Activated effector memory CD4-positive, alpha-beta T cell treated with Interleukin-2 at 50 U/mL for 16 hours (primary cell): ENCODE measurements around the gene CDK4.

ENCODE experiments used
- DNase-seq: peaks from one replicate; pipeline ENCODE4 v3.0.0-alpha.2; 2020

CDK4 gene

DNA sequence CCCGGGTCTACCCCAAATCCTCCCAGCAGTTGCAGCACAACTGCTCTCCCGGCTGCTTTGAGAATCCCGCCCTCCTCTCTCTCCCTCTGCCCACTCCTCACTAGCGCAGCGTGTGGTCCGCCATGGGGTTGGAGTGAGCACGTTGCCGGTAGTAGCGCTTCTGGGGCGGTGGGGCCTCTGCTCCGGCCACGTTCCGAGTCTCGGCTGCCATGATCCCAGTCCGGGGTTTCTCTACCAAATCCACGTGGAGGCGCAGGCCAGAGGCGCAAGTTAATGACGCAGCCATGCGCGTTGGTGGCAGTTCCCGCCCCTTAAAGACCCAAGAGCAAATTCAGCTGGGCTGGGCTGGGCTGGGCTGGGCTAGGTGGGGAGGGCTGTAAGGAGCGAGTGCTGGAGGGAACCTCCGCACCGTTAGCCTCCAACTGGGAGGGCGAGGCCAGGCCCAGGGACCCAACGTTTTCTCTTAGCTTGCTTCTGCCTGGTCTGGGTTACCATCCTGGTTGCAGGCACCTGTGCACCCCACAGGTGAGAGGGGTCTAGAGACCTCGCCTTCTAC is 19.8 kb upstream of the CDK4 start, which contains the start of gene METTL1:
Gene METTL1 (minus strand): TSS at position 233 of the 556 bp plus-strand sequence. CDS start 22 bp downstream, at position 211.
- DNase-seq = peak; percentile 84

DNA sequence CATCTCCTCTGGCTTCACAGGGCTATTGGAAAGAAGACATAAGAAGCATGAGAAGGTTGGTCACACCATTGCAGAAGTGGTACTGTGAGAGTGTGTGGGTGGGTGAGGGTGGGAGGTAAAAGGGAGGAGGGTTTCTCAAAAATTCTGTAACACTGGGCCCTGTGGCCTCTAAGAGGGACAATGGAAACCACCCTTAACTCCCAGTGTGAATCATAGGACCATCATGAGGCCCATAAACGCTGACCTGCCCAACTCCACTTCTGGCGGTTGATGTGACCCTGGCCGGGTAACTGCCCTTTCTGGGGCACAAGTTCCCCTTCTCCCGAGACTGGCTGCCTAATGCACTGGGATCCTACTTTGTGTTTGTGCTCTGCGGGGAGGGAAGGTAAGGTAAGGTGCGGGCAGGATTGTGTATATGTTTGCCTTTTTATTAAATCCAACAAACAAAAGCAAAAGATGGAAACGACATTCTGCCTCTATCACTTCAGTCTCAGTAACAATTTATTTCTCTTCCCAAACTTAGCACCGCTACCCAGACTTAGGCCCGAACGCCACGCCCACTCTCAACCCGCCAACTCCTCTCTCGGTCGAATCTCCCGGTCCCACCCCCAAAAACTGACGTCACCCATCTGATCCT is 19.2 kb upstream of the CDK4 start:
- peak; percentile 69 for DNase-seq

DNA sequence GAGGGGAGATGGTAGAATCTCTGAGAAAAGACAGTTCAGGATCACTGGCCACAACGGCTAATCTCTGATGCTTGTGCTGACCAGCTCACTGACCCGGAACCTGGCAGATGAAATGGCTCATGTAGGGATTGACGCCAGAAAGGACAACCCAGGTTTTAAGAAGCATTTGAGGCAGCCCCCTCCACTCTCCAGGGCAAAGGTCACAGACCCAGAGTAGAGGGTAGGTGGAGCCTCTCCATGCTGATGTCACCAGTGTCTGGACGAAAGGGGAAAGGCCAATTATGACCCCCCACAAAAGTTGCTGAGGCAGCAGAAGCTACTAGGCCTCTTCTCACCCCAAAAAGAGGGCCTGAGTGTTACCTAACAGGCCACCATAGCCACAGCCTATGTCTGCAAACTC is 18.6 kb upstream of the CDK4 start:
- no peak for DNase-seq

DNA sequence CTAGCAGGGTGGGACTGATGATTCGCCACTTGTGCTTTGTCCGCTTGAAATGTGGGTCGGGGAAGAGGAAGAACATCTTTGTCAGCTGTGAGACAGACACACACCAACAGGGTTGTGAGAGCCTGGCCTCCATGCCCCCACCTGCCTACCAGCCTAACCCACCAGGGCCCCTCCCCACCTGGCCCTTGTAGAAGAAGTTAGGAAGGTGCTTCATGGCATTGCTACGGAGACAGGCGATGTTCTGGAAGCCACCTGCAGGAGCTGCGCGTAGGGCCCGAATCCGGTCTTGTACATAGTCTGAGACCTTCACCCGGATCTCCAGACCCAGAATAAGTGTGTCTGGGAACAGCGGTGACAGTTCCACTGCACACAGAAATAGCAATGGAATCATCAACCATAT is 17.5 kb upstream of the CDK4 start:
- DNase-seq = no peak

DNA sequence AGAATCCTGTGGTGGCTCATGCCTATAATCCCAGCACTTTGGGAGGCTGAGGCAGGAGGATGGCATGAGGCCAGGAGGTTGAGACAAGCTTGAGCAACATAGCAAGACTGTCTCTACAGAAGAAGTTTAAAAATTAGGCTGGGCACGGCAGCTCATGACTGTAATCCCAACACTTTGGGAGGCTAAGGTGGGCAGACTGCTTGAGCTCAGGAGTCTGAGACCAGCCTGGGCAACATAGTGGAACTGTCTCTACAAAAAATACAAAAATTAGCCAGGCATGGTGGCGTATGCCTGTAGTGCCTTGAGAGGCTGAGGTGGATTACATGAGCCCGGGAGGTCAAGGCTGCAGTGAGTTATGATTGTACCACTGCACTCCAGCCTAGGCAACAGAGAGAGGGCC is 15.8 kb upstream of the CDK4 start:
- DNase-seq = no peak

DNA sequence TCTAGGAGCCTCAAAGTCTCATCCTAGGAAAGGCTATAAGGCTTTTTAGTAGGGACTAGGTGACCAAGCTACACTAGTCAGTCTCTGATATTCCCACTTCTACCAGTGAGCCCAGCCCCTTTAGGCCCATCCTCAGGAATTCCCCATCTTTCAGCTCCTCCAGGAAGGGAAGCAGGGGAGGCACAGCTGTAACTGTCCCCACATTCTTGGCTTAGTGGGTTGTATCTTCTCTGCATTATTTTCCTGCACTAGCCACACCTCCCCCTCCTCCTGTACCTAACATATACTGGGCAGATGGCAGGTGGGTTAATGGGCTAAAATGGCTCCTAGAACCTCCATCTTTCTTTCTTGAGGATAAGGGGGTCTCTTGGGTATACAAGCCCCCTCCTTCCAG is 15.2 kb upstream of the CDK4 start:
- no peak for DNase-seq

DNA sequence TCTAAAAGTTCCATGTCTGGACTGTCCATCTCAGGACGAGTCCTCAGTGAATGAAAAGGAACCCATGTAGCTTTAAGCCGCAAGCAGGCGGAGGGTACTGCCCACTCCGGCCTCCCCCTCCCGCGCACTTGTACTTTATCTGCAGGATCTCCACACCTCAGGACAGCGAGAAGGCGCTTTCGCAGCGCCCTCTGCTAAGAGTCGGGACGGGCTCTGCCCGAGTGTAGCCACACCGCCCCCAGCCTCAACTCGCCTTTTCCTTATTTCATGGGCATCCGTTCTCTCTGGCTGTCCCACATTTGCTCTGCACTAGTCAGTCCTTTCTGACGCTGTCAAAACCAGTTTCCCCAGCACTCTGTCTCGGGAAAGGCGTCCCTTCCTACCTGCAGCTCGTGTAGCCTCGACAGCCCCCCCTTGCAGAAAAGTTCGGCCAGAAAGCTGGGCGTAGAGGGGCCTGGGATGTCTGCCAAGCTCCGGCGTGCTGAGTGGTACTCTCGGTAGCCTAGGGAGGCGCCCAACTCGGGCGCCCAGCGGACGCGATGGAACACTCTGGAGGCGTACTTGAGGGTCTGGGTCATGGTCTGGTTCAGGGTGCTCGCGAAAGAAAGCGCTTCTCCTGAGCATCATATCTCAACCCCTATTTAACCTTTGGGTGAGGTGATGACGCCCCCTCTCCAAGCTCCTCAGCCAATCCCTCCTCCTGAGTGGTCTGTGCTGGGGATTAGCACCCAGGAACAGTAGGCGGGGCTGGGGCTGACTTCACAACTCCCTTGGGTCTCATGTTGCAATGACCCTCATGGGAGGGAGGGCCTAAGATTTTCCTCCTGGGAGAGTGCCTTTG is 14.6 kb upstream of the CDK4 start, which contains the start of gene CYP27B1:
Gene CYP27B1 (minus strand): TSS at position 615 of the 841 bp plus-strand sequence. CDS start 37 bp downstream, at position 578.
- no peak for DNase-seq

DNA sequence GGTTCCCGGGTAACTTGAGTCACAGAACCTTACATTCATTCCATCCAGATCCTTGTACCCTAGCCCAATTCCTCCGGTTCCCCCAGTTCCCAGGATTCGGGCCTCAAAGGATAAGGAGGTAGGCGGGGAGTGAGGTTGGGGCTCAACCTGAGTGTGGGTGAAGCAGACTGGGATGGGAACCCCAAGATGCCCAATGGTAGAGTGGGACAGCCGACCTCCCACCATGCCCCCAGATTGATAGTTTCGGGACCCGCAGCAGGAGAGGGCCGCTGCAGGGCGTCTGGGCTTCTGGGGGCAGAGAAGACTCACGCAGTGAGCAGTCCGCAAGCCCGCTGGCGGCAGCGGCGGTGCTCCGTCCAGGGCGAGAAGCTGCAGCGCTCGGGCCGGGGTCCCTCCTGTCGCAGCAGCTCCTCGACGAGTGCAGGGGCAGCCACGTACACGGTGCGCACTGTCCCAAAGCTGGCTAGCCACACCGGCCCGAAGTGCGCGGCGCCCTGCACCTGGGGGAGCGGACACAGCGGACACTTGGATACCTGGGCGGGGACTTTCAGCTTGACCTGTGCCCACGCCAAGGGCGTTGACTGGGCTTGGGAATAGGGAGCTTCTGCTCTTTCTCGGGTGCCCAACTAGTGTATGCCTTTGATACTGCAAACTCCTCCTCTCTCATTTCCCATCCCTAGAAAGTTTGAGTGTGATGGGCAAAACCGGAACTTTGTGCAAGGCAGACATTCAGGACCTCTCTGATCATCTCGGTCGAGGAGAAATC is 13.8 kb upstream of the CDK4 start:
- no peak for DNase-seq

DNA sequence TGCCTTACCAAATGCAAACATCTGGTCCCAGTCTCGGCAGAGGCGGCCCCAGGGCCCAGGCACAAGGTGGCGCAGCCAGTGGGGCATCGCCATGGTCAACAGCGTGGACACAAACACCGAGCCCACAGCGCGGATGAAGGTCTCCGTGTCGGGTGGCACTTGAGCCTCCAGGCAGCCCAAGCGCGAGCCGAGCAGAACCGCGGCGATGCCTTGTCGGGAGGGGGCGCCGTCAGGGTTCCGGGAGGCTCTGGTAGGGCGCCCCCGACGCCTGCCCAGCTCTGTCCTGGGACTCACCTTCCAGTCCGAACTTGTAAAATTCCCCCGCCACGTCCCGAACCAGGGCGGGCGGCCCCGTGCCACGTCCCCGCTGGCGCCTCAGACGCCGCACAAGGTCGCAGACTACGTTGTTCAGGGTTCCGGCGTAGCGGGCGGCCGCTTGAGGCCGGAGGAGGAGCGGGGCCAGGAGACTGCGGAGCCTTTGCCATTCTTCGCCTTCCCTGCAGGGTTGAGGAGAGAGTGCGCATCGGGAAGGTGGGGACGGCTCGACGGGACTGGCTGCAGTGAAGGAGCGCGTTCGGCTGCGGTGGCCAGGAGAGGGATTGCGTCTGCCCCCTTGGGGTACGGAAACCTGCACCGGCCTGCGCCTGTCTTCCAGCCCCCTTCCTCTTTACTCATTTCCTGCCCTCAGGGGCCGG is 13.0 kb upstream of the CDK4 start:
- peak; percentile 41 for DNase-seq

DNA sequence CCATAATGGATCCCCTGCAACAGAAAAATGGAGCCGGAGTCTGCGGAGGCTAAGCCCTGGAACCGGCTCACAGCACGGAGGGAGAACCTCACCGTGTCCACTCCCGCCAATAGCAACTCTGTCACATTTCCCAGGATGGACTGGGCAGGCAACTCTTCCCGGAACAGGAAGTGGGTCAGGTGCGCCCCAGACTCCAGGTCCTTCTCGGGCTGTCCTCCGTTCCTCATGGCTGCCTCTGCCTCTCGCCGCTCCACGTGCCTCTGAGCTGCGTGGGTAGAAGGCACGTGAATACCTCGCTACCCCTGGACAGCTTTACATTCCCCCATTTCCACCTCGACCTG is 12.5 kb upstream of the CDK4 start:
- DNase-seq = no peak

DNA sequence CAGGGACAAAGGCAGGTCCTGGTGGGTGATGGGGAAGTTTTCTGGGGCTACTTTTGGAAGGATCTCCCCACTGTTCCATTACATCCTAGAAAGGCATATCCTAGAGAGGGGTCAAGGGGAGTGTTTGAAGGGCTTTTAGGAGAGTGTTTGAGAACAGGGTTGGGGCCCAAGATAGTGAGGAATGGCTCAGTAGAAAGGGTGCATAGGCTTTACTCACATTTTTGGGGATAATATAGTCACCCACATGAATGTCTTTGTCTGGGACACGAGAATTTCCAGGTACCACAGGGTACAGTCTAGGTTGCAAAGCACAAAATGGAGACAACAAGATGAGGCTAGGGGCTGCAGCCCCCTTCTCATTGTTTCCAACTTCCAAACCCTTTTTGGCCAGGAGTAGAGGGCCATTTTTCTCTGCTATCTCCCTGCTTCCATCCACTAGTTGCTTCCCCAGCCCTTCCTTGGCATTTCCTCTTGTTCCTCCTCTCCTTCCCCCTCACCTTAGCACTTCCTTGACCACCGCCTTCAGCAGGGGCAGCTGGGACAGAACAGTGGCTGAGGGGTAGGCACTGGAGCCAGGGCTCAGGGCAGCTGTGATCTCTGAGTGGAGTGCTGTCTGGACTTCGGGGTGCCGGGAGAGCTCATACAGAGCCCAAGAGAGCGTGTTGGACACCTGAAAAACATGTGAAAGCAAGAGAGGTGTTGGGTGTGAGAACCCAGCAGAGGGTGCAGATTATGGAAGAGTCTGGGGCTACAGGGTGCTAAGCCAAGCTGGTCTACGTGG is 12.0 kb upstream of the CDK4 start:
- DNase-seq = no peak

DNA sequence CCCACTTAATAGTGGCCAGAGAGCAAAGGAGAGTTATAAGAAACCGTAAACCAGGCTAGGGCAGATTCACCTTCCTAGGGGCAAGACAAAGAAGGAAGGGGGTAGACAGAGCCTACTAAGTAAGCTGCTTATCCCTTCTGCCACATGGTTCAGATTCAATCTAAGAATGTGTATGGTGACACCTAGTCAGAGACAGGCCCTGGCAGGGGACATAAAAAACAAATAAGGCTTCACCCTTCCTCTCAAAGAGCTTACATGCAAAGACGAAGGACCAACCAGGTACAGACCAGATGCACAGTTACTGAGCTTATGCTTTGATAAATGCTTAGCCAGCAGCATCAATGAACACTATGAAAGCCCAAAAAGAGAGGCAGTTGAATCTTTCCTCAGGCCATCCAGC is 10.4 kb upstream of the CDK4 start:
- DNase-seq = no peak

DNA sequence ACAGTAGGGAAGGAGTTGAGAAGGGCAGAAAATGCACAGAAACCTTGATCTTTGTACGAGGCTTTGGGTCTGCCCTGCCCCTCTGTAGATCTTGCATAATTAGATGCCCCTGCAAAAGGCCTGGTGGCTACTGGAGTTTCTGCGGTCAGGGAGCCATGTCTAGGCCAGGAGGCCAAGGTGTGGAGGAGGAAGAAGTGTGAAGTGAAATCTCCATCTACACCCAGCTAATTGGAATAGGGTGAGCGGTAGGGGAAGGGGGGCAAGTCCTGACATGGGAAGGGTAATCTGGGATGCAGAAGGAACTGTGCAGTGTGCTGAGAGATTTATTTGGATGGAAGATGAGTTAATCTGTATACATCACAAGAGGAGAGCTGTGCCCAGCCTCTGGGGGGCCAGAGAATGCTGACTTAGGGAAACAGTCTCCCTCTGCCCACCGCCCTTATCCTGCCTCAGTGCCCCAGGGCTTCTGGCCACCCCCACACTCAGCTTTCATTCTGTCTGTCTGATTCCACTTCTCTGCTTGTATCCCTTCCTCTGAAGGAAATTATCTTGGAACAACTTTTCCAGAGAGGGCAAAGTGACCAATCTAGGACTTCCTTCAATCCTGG is 9.4 kb upstream of the CDK4 start:
- DNase-seq = no peak

DNA sequence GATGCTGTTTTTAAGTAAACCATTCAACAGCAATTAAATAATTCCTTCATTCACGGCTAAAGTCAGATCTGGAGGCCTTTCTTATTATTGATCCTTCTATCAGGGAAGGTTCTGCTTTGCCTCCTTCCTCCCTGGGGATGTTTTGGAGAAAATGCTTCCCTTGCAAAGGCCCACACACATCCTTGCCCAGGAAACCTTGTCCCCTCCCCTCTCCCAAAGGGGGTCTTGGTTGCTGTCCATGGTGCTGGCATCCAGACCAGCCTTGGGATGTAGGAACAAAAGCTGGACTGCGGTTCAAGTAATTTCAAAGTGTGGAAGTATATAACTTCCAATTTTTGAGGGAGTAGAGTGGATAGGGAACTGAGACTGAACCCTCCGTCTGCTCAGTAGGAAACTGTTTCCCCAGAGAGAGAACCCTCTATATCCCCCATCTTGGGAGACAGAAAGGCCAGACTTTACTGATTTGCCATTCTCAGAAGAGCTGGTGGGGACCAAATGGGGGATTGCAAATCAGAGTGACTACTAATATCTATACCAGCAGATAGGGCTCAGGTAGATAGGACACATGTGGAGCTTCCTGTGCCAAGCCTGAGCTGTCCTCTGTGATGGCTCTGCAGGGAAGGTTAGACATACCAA is 8.4 kb upstream of the CDK4 start:
- DNase-seq = no peak

DNA sequence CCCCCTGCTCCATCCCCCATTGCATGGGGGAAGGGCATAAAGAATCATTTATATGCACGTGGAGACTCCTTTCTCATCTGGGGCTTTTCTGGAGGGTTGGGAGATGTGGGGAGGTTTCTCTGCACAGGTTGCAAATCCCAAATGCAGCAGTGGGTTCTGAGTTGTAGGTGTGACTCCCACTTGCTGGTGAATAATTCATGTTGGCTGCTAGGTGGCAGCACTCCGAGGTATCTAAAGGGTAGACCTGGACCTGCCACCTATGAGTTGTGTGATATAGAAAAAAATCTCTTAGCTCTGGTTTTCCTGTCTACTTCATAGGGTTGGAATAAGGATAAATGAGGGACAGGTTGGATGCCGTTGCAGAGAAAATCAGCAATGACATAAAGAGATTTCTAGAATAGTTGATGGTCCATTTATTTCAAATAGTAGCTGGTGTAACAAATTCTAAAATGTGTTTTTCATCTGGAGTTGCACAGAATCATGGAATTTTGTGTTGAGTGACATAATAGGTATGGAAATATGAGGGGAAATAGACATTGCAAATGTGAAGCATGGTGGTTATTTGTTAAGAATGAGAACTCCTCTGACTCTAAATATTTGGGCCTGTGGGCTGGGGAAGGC is 7.4 kb upstream of the CDK4 start:
- no peak for DNase-seq

DNA sequence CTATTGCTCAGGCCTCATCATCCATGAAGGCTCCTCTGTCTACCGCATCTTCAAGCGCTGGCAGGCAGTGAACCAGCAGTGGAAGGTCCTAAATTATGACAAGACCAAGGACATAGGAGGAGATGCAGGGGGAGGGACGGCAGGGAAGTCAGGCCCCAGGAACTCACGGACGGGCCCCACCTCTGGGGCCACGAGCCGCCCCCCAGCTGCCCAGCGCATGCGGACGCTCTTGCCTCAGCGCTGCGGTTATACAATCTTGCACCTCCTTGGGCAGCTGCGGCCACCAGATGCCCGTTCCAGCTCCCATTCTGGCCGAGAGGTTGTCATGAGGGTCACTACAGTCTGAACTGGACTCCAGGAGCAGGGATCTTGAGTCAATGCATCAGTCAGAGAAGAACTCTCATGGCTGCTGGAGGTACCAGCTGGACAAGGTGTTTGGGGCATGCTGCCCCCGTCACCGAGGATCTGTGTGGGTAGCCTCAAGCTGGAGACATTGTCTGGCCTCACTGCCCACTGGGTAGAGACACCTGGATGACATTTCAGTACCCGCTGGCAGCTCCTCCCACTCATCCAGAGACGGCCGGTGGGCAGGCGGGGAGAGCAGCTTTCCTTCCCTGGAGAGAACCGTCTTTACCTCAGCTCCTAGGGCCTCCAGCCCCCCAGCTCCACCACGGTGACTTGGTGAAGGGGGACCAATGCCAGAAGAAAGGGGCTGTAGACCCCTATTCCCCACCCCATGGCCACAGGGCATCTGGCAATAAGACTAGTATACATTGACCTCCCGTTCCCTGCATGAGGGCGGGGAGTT is 6.6 kb upstream of the CDK4 start:
- no peak for DNase-seq

DNA sequence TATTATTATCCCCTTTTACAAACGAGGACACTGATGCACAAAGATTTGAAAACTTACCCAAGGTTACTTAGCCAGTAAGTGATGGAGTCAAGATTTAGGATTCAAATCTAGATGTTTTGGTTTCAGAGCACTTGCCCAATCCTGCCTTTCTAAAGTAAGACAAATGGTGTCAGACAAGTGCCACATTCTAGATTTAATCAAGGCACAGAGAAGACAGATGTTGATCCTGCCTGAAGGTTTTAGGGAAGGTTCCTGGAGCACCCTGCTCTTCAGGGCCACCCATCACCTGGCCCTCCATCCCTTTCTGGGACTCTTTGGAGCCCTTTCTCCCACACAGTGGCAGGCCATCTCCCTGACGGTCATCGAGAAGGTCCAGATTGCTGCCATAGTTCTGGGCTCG is 5.7 kb upstream of the CDK4 start:
- DNase-seq = no peak

DNA sequence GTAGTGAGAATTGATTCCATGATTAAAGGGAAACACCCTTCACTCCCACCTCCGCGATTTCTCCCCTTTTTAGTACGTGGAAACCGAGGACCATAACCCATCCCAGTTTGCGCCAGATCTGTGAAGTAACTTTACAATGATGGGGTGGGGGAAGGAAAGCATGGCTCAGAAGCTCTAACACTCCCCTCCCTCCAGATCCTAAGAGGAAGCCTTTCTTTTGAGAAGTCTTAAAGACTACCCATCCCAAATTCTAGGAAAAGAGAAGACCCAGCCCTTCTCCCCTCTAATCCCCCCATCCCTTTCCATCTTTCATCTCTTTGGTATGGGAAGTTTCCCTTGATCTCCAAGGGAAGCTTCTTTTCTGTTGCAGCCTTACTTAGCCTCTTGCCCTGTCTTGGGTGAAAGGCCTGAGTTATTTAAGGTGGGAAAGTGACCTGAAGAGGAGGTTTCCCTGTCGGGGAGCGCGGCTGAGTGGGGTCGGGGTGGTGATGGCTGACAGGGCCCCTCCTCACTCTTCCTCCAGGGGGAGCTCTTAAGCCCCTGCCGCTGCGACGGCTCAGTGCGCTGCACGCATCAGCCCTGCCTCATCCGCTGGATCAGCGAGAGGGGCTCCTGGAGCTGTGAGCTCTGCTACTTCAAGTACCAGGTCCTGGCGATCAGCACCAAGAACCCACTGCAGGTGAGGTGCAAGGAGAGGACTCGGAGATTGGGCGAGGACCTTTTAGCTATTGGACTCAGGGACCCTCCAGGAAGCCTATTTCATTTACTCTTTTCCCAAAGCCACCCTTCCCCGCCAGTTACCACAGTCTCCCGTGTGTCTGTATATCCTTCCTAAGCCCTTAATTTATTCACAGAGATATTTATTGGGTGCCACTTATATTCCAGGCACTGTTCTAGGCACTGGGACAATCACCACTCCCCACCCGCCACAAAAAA is 4.6 kb upstream of the CDK4 start:
- peak; percentile 59 for DNase-seq
